HG02763 (cell line): ENCODE results near the gene BRD7.

Source experiments
- ATAC-seq: cut with Tn5 transposase; IDR thresholded peaks from one replicate; pipeline ENCODE4 v1.9.1; 2021; ENCODE audit warnings: mild to moderate bottlenecking, moderate library complexity; ENCODE audit not compliant: unreplicated experiment

Gene BRD7

DNA sequence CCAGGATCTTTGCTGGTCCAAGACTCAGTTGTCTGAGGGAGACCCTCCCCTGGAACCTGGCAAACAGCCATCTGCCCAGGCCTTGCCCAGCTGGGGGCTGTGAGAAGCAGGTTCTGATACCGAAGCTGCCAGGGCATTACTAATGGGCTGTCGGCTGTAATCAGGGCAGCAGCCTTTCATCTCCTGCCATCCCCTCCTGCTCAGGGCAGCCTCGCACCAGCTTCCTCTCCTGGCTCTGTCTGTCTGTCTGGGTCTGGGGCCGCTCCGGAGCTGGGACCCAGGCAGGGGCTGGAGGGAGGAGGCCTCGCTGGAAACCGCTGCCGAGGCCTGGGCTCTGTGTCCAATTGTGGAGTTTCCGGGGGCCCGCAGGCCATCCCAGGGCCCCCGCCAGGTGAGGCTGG is 21.6 kb upstream of the BRD7 start:
- no peak for ATAC-seq

DNA sequence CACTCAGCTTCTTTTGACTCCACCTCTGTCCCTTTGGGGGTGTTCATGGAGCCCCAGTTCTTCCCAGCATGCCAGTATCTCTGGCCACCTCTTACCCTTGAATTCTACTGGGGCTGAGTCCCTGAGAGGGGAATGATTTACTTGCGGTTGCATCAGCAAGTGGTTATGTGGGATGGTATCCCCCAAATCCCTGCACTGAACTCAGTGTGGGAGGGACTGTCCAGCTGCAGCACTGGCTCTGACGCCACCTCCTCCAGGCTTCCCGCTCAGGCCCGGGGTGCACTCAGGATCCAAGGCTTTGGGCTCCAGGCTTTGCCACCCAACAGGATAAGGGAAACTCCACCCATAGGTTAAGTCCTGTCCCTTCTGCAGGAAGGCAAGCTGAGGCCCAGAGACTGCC is 21.1 kb upstream of the BRD7 start:
- no peak for ATAC-seq

GRCh38 chr16:50388496-50388895 is 19.7 kb upstream of the BRD7 start:
- no peak for ATAC-seq

- ATAC-seq = no peak
These were observed 18.0 kb upstream of the BRD7 start for GRCh38 chr16:50386774-50387173.

DNA sequence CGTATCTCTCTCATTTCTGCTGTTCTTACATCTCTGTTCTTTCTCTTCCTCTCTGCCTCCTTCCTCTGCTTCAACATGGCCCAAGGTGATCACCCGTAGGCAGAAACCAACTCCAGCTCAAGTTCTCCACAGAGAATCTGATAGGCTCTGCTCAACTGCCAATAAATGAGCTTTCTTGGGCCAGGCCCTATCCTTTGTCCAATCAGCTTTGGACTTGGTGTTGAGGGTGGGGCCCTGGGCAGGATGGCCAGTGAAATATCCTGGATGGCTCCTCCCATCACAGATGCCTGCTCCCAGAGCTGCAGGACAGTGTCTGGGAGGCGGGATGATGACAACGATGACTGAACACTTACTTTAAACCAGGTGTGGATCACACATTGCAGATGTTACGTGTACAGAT is 17.4 kb upstream of the BRD7 start:
- no peak for ATAC-seq

DNA sequence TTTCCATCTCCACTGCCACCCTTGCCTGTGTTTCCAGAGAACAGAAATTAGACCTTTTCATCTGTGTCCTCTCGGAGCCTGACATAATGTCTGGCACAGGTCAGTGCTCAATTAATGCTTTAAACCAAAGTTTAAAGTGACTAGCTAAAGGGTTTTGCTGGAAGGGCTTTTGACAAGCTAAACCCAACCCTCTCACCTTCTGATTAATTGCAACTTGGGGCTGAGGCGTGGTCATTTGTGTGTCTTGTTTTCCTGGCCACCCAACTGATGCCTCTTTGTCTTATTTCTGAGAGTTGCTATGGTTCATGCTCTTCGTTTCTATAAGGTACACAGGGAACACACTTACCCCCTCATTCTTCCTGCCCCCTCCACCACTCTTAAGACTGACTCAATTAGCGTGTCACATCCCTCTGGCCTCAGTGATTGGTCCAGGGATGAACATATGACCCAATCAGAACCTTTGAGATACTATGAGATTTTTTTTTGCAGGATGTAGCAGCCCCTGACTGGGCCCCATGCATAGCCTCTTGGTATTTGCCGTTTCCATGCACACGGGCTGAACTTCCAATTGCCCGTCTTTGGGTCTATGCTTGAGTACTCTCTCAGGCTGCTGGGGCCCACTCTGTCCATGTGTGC is 15.8 kb upstream of the BRD7 start:
- no peak for ATAC-seq

DNA sequence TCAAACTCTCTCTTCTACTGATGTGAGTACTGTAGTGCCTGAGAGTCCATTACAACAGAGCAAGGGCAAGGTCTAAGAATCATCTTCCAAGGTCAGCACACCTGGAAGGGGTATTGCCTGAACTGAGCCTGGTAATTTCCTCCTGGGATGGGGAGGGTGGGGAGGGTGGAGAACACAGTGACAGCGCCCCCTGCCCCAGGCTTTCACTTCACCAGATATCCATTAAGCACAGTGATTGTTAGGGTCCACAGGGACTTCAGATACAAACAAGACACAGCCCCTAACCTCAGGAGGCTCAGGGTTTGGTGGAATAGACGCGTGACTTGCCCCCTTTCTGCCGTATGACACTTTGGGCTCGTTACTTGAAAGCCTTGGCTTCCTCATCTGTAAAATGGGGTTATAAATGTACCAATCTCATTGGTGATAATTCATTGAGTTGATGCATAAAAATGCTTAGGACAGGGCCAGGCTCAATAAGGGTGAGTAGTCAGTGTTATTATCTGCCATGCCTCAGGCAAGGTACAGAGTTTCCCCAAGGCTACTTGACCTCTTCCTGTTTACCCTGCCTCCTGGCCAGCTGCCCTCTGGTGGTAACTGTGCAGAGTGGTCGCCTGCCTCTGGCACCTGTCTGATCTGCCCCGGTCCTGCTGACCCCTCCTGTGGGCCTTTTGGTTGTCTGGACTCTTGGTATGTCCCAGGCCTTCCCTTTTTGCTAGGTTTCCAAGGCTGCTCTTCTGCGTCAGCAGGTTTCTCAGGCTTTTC is 13.1 kb upstream of the BRD7 start:
- no peak for ATAC-seq

GRCh38 chr16:50378417-50378816 is 9.6 kb upstream of the BRD7 start:
- ATAC-seq = no peak

GRCh38 chr16:50377001-50377400 is 8.2 kb upstream of the BRD7 start:
- ATAC-seq = no peak

DNA sequence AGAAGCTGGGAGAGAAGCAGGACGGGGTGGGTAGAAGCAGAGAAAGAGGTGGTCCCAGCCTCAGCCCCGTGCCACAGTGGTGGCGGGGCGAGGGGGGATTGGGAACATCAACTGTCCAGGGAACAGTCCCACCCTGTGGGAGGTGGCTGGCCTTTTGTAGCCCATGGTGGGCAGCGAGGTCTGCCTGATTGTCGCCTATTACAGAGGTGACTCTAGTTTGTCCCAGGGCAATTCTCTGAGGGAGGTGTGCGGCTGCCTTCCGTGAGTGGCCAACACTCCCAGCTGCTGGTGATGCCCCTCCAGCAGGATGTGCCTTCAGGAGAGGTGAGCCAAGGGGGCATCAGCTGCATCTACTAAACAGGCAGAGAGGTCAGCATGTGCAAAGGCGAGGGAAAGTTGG is 5.0 kb upstream of the BRD7 start:
- ATAC-seq = no peak

GRCh38 chr16:50373345-50373701 is 4.5 kb upstream of the BRD7 start:
- ATAC-seq = no peak

DNA sequence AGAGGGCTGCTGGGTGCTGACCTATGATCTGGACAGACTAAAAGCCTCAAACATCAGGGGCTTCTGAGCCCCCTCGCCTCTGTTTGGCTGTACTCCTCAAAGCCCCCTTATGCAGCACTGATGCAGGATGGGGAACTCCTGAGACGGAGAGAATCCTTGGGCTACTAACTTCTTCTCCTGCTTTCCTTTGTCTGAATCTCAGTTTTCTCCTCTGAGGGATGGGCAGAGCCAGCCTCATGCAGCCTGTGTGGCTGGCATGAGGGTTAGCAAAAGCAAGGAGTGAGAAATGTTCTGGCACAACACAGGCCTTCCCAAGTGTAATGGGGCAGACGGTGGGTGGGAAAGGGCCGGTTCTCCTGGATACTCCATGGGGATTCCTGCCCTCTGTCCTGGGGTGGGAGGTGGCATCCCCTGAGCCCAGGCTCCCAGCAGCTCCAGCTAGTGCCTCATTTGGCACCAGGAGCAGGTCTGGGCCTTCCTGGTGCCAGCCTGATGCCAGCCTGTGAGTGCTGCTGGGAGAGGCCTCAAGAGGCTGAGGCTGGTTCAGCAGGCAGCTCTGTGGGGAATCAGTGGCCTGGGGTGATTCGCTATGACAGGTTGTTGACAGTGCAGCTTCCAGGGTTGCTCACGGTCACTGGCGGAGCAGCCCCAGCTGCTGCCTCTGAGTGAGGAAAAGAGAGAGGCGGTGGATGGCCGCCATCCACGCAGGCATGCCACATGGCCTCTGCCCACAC is 4.0 kb upstream of the BRD7 start:
- no peak for ATAC-seq

GRCh38 chr16:50371936-50372595 is 3.3 kb upstream of the BRD7 start:
- ATAC-seq = no peak

DNA sequence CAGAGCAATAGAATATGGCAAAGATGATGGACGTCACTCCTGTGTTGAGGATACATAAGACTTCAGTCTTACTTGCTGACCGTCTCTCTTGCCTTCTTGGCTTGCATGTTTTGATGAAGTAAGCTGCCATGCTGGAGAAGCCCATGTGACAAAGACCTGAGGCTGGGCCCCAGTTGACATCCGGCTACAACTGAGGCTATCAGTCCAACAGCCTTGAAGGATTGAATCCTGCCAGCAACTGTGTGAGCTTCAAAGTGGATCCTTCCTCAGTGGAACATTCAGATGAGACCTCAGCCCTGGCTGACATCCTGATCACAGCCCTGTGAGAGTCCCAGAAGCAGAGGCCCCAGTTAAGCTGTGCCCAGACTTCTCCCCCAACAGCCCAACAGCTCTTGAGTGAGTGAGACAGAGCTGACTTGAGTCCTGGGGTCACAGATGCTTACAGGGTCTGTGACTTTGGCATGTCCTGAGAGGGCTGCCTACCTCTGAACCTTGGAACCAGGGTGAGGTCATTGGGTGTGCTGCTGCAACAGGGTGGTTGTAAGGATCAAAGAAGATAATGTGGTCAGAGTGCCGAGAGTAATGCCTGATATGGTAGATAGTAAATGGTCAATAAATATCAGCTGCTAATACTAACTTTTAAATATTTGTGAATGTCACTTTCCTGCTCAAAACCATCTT is 2.4 kb upstream of the BRD7 start:
- no peak for ATAC-seq

GRCh38 chr16:50369133-50369804 is 481 bp upstream of the BRD7 start:
- ATAC-seq = no peak

DNA sequence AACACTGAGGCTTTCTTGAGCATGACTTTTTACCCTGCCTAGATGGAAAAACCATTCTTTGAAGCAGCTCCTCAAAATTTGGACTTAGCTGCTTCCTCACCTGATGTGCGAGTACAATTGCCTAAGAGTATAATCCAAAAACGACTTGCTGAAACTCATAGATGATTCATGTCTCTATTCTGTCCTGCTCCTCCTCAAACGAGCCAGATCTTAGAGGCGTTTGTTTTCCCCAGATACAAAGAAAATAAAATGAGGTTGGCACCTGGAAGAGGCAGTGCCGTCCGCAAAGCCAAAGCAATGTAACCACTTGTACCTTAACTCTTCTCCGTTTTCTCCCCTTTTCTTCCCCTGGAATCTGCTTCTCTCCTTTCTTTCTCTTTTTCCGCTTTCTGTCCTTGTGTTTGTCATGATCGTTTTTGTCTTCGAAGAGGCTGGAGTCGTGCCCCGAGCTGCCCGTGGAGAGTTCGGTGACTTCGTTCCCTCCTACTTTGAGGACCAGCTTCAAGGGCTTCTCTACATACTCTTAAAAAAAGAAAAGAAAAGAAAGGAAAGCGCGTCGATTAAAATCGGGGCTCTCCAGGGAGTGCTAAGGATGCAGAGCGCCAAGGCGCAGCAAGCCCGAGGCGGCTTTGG is 895 bp downstream of the BRD7 start:
- no peak for ATAC-seq

DNA sequence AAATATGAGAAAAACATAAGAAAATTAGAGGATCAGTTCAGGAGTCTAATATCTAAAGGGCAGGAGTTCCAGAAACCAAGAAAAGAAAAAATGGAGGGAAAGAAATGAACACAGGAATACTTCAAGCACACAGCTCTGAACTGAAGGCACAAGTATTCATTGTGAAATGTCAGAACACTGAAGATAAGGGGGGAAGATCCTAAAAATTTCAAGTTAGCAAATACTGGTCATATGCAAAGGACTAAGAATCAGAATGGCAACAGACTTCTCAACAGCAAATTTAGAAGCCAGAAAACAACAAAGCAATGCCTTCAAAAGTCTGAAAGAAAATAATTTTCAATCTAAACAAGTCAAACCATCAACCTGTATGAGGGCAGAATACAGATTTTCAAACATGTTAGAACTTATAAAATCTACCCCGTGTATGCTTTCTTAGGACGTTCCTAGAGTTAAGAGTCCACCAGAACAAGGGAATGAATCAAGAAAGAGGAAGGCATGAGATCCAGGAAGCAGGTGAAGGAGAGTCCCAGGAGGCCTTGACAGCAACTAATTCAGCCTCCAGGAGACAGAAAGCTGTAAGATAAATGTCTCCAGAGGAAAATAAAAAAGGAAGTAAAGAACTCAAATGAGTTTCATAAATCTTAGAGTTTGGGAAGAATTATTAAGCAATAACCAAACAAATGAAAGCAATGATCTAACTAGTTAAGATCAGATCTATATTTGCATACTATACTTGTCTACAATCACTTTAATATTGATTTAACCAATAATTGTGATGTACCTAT is 2.8 kb downstream of the BRD7 start:
- ATAC-seq = no peak

- ATAC-seq = no peak
These were observed 5.1 kb downstream of the BRD7 start for GRCh38 chr16:50363656-50364055.

- no peak for ATAC-seq
These were observed 8.0 kb downstream of the BRD7 start for GRCh38 chr16:50360779-50361178.
